ENCODE measurements around the gene LACRT.
A peak's percentile ranks its signal among the peaks of the same experiment; 100 is the strongest.

LACRT gene

DNA sequence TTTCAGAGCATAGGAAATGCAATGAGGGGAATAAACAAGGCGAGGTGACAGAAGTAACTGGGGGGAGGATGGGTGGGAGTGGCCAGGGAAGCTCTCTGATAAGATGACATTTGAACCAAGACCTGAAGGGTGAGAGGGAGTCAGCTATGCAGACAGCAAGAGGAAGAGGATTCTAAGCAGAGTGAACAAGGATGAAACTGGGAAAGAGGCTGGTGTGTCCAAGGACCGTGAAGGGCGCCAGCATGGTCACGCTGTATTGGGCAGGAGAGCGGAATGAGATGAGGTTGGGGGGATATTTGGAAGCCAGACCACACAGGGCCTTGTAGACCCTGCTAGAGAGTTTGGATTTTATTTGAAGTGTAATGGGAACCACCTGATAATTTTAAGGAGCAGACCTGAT is 35.7 kb downstream of the LACRT start:
- no peak for DNase-seq

DNA sequence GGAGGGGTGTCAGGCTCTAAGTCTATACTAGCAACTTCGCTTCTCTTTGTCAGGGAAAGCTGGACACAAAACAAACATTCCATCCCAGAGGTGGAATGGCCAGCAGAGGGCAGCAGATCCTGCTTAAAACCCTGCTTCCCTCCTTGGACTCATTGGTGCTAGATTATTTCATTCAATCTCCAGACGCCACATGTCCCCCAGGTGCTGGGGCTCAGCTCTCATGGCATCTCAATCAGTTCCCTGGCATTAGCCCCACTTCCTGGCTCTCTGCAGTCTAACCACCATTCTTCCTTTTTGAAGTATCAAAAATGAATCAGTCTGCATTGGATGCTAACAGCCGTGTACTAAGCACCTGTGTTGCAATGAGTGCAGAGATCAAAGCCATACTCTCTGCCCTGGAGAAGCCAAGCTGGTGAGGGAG is 38.2 kb downstream of the LACRT start:
- peak; percentile 41 for DNase-seq

GRCh38 chr12:54595471-54595870 is 39.2 kb downstream of the LACRT start:
- DNase-seq: no peak

- no peak for DNase-seq
Observed at GRCh38 chr12:54593725-54594124, 41.0 kb downstream of the LACRT start.

DNA sequence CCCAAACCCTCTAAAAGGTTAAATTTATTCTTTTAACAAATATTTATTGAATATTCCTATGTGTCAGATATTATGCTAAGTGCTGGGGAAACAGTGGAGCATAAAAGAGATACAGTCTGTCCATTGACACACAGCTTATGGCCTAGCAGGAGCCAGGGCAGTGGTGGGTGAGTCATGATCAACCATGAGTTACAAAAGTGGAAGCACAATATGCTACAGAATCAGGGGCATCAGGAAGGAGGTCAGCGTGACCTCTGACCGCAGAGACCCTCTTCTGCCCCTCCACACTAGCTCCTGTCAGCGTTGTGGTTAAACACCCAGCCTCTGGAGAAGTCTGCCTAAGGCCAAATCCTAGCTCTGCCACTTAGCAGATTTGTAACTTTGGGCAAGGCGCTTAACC is 41.6 kb downstream of the LACRT start:
- DNase-seq: no peak

GRCh38 chr12:54592316-54592715 is 42.4 kb downstream of the LACRT start:
- no peak for DNase-seq

DNA sequence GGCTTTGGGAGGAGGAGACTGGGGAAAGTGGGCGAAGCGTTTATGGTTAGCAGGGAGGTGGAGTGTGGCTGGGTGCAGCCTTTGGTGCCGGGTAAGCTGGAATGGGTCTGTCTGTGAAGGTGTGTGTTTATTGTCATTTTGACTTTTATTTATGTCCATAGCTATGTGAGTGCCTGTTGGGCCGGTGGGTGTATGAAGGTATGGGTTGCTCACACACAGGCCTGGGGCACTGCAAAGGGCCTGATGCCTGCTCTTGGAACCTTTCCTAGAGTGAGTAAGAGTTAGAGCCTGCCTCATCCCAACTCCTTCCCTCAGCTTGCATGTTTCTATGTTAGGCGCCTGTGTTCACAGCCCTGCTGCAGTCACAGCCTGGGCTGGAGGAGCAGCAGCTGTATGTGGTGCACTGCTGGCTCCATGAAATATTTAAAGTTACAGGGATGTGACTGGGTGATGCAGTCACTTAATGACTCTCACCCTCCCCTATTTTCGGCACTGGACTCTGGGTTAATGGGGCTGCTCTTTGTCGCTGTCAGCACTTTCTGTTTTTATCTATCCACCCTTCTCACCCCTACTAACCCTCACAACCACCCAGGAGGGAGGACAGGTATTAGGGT is 43.6 kb downstream of the LACRT start:
- DNase-seq: no peak

DNA sequence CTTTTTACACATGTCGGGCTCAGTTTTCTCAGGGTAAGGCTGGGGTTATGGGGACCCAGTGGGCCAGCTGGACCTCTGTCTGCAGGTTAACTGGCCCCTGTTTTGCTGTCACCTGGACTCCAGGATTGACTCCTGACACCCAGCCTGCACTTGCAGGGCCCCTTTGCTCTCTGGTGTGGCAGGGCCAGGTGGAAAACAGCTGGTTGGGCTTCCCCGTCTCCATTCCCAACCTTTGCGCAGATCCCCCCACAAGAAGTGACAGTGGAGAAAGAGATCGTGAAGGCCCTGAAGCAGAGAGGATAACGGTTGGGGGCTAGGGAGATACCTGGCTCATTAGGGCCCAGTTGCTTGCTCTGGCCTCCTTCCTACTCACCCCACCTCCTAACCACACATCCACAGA is 44.7 kb downstream of the LACRT start:
- no peak for DNase-seq

- DNase-seq: no peak
Observed at GRCh38 chr12:54588890-54589267, 45.8 kb downstream of the LACRT start.

- DNase-seq: peak; percentile 8
Observed at GRCh38 chr12:54588110-54588889, 46.4 kb downstream of the LACRT start, which contains the start of gene PPP1R1A. PPP1R1A (minus strand) TSS chr12:54588659; CDS start chr12:54588488, 171 bp downstream.

- no peak for DNase-seq
Observed at GRCh38 chr12:54587315-54587873, 47.3 kb downstream of the LACRT start.

GRCh38 chr12:54586620-54587019 is 48.1 kb downstream of the LACRT start:
- DNase-seq: no peak

DNA sequence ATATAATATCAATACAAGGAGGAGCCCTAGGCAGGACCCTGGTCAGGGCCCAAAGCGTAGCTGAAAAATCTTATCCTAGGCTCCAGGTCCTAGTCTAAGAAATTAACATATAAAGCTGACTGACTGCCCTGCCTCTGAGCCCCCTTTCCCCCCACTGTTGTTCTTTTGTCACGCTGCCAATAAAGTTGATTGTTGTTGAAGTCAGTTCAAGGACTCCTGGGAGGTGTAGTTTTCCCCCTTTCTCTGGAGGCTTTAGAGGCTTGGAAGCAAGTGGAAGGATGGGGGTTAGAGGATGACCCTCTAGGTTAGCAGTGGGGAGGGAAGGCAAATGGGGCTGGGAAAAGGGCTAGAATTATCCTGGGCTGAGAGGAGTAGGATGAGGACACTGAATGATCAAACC is 49.5 kb downstream of the LACRT start:
- DNase-seq: no peak

- no peak for DNase-seq
Observed at GRCh38 chr12:54584128-54584527, 50.6 kb downstream of the LACRT start.

- no peak for DNase-seq
Observed at GRCh38 chr12:54583726-54584125, 51.0 kb downstream of the LACRT start.

GRCh38 chr12:54581412-54581811 is 53.3 kb downstream of the LACRT start:
- no peak for DNase-seq

All from NCI-H345 (cell line).